ENCODE measurements around the gene USP12.
A peak's percentile ranks its signal among the peaks of the same experiment; 100 is the strongest.

Gene USP12

GRCh38 chr13:27171827-27172494 lies 350 bp upstream of the USP12 start:
- peaks cover 8% of the 10 kb centered on the region for H3K4me1 ChIP-seq (ENCODE audit: control insufficient read depth, insufficient read depth, low read length)
- no peak overlapping the region for H3K27ac ChIP-seq (ENCODE audit: insufficient read depth, low read depth, low read length, poor library complexity, severe bottlenecking)
- no peaks in the 10 kb centered on the region for H3K9me3 ChIP-seq (ENCODE audit: control insufficient read depth, low read length)
- H3K4me3 ChIP-seq (ENCODE audit: insufficient read depth, low read depth, low read length): peak overlapping the region; percentile 77
- no peaks in the 10 kb centered on the region for H3K27me3 ChIP-seq (ENCODE audit: control insufficient read depth, insufficient read depth, low read length, poor library complexity, severe bottlenecking)
- no peaks in the 10 kb centered on the region for H3K36me3 ChIP-seq (ENCODE audit: control insufficient read depth, insufficient read depth, low read length)
- WGBS, 2 experiments: 0% methylated on average over 71 to 72 of the region's 73 CpGs

GRCh38 chr13:27170516-27171243 lies 931 bp downstream of the USP12 start:
- Histone ChIP-seq H3K27ac (ENCODE audit: insufficient read depth, low read depth, low read length, poor library complexity, severe bottlenecking) (peak overlapping the region; percentile 74), H3K9me3 (ENCODE audit: control insufficient read depth, low read length) (no peaks in the 10 kb centered on the region), H3K4me1 (ENCODE audit: control insufficient read depth, insufficient read depth, low read length) (peaks cover 8% of the 10 kb centered on the region), H3K27me3 (ENCODE audit: control insufficient read depth, insufficient read depth, low read length, poor library complexity, severe bottlenecking) (no peaks in the 10 kb centered on the region), H3K4me3 (ENCODE audit: insufficient read depth, low read depth, low read length) (peak overlapping the region; percentile 77), H3K36me3 (ENCODE audit: control insufficient read depth, insufficient read depth, low read length) (no peaks in the 10 kb centered on the region)
- 0 to 1% methylated on average over 56 of the region's 56 CpGs for WGBS, 2 experiments

- no peaks in the 10 kb centered on the region for H3K9me3 ChIP-seq (ENCODE audit: control insufficient read depth, low read length)
- no peaks in the 10 kb centered on the region for H3K36me3 ChIP-seq (ENCODE audit: control insufficient read depth, insufficient read depth, low read length)
- peak overlapping the region; percentile 77 for H3K4me3 ChIP-seq (ENCODE audit: insufficient read depth, low read depth, low read length)
- H3K27me3 ChIP-seq (ENCODE audit: control insufficient read depth, insufficient read depth, low read length, poor library complexity, severe bottlenecking): no peaks in the 10 kb centered on the region
- WGBS, 2 experiments: 41 to 47% methylated on average over 3 to 4 of the region's 4 CpGs
- no peak overlapping the region for H3K27ac ChIP-seq (ENCODE audit: insufficient read depth, low read depth, low read length, poor library complexity, severe bottlenecking)
- H3K4me1 ChIP-seq (ENCODE audit: control insufficient read depth, insufficient read depth, low read length): peaks cover 8% of the 10 kb centered on the region
Observed at GRCh38 chr13:27170221-27170515, 1.4 kb downstream of the USP12 start.

GRCh38 chr13:27168906-27169657 lies 2.5 kb downstream of the USP12 start:
- WGBS, 2 experiments: 85 to 93% methylated on average over 7 to 8 of the region's 8 CpGs
- Histone ChIP-seq H3K4me1 (ENCODE audit: control insufficient read depth, insufficient read depth, low read length) (peaks cover 8% of the 10 kb centered on the region), H3K27ac (ENCODE audit: insufficient read depth, low read depth, low read length, poor library complexity, severe bottlenecking) (no peak overlapping the region), H3K4me3 (ENCODE audit: insufficient read depth, low read depth, low read length) (no peak overlapping the region), H3K9me3 (ENCODE audit: control insufficient read depth, low read length) (no peaks in the 10 kb centered on the region), H3K36me3 (ENCODE audit: control insufficient read depth, insufficient read depth, low read length) (no peaks in the 10 kb centered on the region), H3K27me3 (ENCODE audit: control insufficient read depth, insufficient read depth, low read length, poor library complexity, severe bottlenecking) (no peaks in the 10 kb centered on the region)

GRCh38 chr13:27168086-27168485 lies 3.5 kb downstream of the USP12 start:
- WGBS, 2 experiments: 78 to 86% methylated on average over 6 of the region's 6 CpGs
- Histone ChIP-seq H3K36me3 (ENCODE audit: control insufficient read depth, insufficient read depth, low read length) (no peaks in the 10 kb centered on the region), H3K27me3 (ENCODE audit: control insufficient read depth, insufficient read depth, low read length, poor library complexity, severe bottlenecking) (no peaks in the 10 kb centered on the region), H3K4me3 (ENCODE audit: insufficient read depth, low read depth, low read length) (no peak overlapping the region), H3K4me1 (ENCODE audit: control insufficient read depth, insufficient read depth, low read length) (peaks cover 8% of the 10 kb centered on the region), H3K9me3 (ENCODE audit: control insufficient read depth, low read length) (no peaks in the 10 kb centered on the region), H3K27ac (ENCODE audit: insufficient read depth, low read depth, low read length, poor library complexity, severe bottlenecking) (no peak overlapping the region)

- 88 to 100% methylated on average over 1 of the region's 1 CpG for WGBS, 2 experiments
- no peak overlapping the region for H3K27ac ChIP-seq (ENCODE audit: insufficient read depth, low read depth, low read length, poor library complexity, severe bottlenecking)
- no peaks in the 10 kb centered on the region for H3K27me3 ChIP-seq (ENCODE audit: control insufficient read depth, insufficient read depth, low read length, poor library complexity, severe bottlenecking)
- peaks cover 8% of the 10 kb centered on the region for H3K4me1 ChIP-seq (ENCODE audit: control insufficient read depth, insufficient read depth, low read length)
- no peaks in the 10 kb centered on the region for H3K36me3 ChIP-seq (ENCODE audit: control insufficient read depth, insufficient read depth, low read length)
- H3K9me3 ChIP-seq (ENCODE audit: control insufficient read depth, low read length): no peaks in the 10 kb centered on the region
- no peak overlapping the region for H3K4me3 ChIP-seq (ENCODE audit: insufficient read depth, low read depth, low read length)
Observed at GRCh38 chr13:27166313-27166712, 5.3 kb downstream of the USP12 start.

- Histone ChIP-seq H3K27me3 (ENCODE audit: control insufficient read depth, insufficient read depth, low read length, poor library complexity, severe bottlenecking) (no peaks in the 10 kb centered on the region), H3K27ac (ENCODE audit: insufficient read depth, low read depth, low read length, poor library complexity, severe bottlenecking) (no peak overlapping the region), H3K4me1 (ENCODE audit: control insufficient read depth, insufficient read depth, low read length) (no peaks in the 10 kb centered on the region), H3K9me3 (ENCODE audit: control insufficient read depth, low read length) (no peaks in the 10 kb centered on the region), H3K4me3 (ENCODE audit: insufficient read depth, low read depth, low read length) (no peak overlapping the region), H3K36me3 (ENCODE audit: control insufficient read depth, insufficient read depth, low read length) (no peaks in the 10 kb centered on the region)
- WGBS, 2 experiments: 90 to 98% methylated on average over 3 to 5 of the region's 5 CpGs
Observed at GRCh38 chr13:27161980-27162379, 9.6 kb downstream of the USP12 start.

- Histone ChIP-seq H3K4me3 (ENCODE audit: insufficient read depth, low read depth, low read length) (no peak overlapping the region), H3K9me3 (ENCODE audit: control insufficient read depth, low read length) (no peaks in the 10 kb centered on the region), H3K4me1 (ENCODE audit: control insufficient read depth, insufficient read depth, low read length) (no peaks in the 10 kb centered on the region), H3K27ac (ENCODE audit: insufficient read depth, low read depth, low read length, poor library complexity, severe bottlenecking) (no peak overlapping the region), H3K36me3 (ENCODE audit: control insufficient read depth, insufficient read depth, low read length) (no peaks in the 10 kb centered on the region), H3K27me3 (ENCODE audit: control insufficient read depth, insufficient read depth, low read length, poor library complexity, severe bottlenecking) (no peaks in the 10 kb centered on the region)
- 67 to 71% methylated on average over 2 of the region's 2 CpGs for WGBS, 2 experiments
Observed at GRCh38 chr13:27161423-27161822, 10.2 kb downstream of the USP12 start.

- Histone ChIP-seq H3K36me3 (ENCODE audit: control insufficient read depth, insufficient read depth, low read length) (no peaks in the 10 kb centered on the region), H3K4me3 (ENCODE audit: insufficient read depth, low read depth, low read length) (no peak overlapping the region), H3K4me1 (ENCODE audit: control insufficient read depth, insufficient read depth, low read length) (no peaks in the 10 kb centered on the region), H3K27me3 (ENCODE audit: control insufficient read depth, insufficient read depth, low read length, poor library complexity, severe bottlenecking) (no peaks in the 10 kb centered on the region), H3K27ac (ENCODE audit: insufficient read depth, low read depth, low read length, poor library complexity, severe bottlenecking) (no peak overlapping the region), H3K9me3 (ENCODE audit: control insufficient read depth, low read length) (no peaks in the 10 kb centered on the region)
- WGBS, 2 experiments: 86 to 89% methylated on average over 9 of the region's 9 CpGs
Observed at GRCh38 chr13:27160657-27161295, 10.8 kb downstream of the USP12 start.
